HL-60 (cell line): Measurements from ENCODE around the gene DSPP.

ENCODE experiments used
- DNase-seq, 2 experiments: peaks; one replicate each; pipeline ENCODE4 v3.0.0-alpha.2; 2010 to 2020; ENCODE audit warnings: low read depth in 1 of 2, low spot score in 1 of 2
- H3K27ac ChIP-seq: fragments of 250-450 bp; sonication (Bioruptor Pico); replicated peaks from 2 replicates; pipeline ENCODE4 v1.5.1; 2020; ENCODE audit warnings: mild to moderate bottlenecking, moderate library complexity
- H3K27me3 ChIP-seq: fragments of 250-450 bp; sonication (Bioruptor Pico); 2 replicates; pipeline ENCODE4 v1.5.1; 2021; ENCODE audit warnings: mild to moderate bottlenecking, moderate library complexity; ENCODE audit not compliant: insufficient read depth, poor library complexity, severe bottlenecking
- H3K4me3 ChIP-seq: replicated peaks from 2 replicates; pipeline ENCODE4 v1.5.1; 2011; ENCODE audit warnings: mild to moderate bottlenecking, control low read depth, low read length; ENCODE audit not compliant: insufficient read depth
- GABPA ChIP-seq: IDR thresholded peaks from 2 replicates; pipeline ENCODE4 v1.6.1; 2012; ENCODE audit warnings: low read depth
- POLR2AphosphoS5 ChIP-seq: IDR thresholded peaks from 2 replicates; pipeline ENCODE4 v1.6.1; 2012; ENCODE audit warnings: low read depth
- REST ChIP-seq: IDR thresholded peaks from 2 replicates; pipeline ENCODE4 v1.6.1; 2012; ENCODE audit warnings: low read depth; ENCODE audit not compliant: insufficient replicate concordance
- SPI1 ChIP-seq: IDR thresholded peaks from 2 replicates; pipeline ENCODE4 v1.6.1; 2012; ENCODE audit warnings: low read depth, mild to moderate bottlenecking, borderline replicate concordance
- TF ChIP-seq, protein P1 (sequence below): IDR thresholded peaks from one replicate; pipeline ENCODE4 v1.5.1; 2011; ENCODE audit warnings: low read length, control low read depth, inconsistent platforms; ENCODE audit not compliant: insufficient read depth

DSPP gene

GRCh38 chr4:87565746-87566145, 42.6 kb upstream of the DSPP start:
- TF ChIP-seq REST (no peak), SPI1 (no peak), GABPA (no peak), POLR2AphosphoS5 (no peak)
- TF ChIP-seq, protein P1, sequence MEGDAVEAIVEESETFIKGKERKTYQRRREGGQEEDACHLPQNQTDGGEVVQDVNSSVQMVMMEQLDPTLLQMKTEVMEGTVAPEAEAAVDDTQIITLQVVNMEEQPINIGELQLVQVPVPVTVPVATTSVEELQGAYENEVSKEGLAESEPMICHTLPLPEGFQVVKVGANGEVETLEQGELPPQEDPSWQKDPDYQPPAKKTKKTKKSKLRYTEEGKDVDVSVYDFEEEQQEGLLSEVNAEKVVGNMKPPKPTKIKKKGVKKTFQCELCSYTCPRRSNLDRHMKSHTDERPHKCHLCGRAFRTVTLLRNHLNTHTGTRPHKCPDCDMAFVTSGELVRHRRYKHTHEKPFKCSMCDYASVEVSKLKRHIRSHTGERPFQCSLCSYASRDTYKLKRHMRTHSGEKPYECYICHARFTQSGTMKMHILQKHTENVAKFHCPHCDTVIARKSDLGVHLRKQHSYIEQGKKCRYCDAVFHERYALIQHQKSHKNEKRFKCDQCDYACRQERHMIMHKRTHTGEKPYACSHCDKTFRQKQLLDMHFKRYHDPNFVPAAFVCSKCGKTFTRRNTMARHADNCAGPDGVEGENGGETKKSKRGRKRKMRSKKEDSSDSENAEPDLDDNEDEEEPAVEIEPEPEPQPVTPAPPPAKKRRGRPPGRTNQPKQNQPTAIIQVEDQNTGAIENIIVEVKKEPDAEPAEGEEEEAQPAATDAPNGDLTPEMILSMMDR, result no peak
- Histone ChIP-seq H3K27ac (no peak overlapping the region), H3K27me3 (no peaks in the 10 kb centered on the region), H3K4me3 (no peak overlapping the region)
- no peak for DNase-seq

DNA sequence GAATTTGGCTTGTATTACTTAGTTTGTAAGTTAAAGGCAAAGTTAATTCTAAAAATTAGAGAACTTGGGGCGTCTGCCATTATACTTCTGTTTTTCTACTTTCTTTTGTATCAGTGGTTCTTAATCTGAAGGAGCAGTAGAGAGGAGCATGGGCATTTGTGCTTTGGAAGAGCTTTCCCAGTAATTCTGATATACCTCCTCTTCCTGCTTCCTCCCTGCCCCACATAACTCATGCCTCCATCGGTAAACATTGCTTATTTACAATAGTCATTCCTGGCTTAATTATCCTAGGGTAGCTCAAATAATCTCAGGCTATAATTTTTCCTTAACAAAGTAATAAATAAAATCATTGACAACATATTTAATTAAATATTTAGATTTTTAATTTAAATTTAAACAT, 42.1 kb upstream of the DSPP start:
- TF ChIP-seq GABPA (no peak), POLR2AphosphoS5 (no peak), SPI1 (no peak), REST (no peak)
- TF ChIP-seq, protein P1, result no peak
- Histone ChIP-seq H3K27ac (no peak overlapping the region), H3K4me3 (no peak overlapping the region), H3K27me3 (no peaks in the 10 kb centered on the region)
- DNase-seq, result no peak

- H3K27ac ChIP-seq, result no peak overlapping the region
Observed at GRCh38 chr4:87567191-87567590, 41.1 kb upstream of the DSPP start.

More at GRCh38 chr4:87567191-87567590, 41.1 kb upstream of the DSPP start:
- H3K4me3 ChIP-seq, result no peak overlapping the region
- DNase-seq, result no peak
- no peaks in the 10 kb centered on the region for H3K27me3 ChIP-seq
- no peak for TF ChIP-seq REST
- no peak for TF ChIP-seq POLR2AphosphoS5
- TF ChIP-seq, protein P1, result no peak
- no peak for TF ChIP-seq GABPA
- no peak for TF ChIP-seq SPI1
